HG02571 (cell line): ENCODE data around the gene OSBP2.
"Not testable (repeated sequence)": the region's sequence is repeated elsewhere in the genome, so short reads cannot be mapped to it uniquely, and the experiment has no call there.

Source experiments
- ATAC-seq: cut with Tn5 transposase; IDR thresholded peaks from one replicate; pipeline ENCODE4 v1.9.1; 2021; ENCODE audit warnings: mild to moderate bottlenecking, moderate library complexity; ENCODE audit not compliant: unreplicated experiment

Gene OSBP2

DNA sequence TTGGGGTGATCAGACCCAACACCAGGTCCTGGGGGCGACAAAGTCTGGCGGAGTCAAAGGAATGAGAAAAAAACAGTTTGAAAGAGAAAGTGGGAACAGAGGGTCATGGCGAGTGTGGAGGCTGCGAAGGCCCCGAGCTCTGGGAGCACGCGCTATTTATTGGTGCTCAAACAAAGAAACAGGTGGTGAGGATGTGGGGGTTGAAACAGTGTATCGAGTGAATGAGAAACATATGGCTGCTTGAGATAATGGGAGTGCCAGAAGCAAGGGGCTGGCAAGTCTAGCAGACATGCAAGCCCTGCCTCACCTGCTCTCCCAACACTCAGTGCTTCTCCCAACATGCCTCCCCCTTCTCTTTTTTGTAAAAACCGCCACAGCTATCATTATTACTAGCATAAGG lies 19.2 kb upstream of the OSBP2 start:
- no peak for ATAC-seq

DNA sequence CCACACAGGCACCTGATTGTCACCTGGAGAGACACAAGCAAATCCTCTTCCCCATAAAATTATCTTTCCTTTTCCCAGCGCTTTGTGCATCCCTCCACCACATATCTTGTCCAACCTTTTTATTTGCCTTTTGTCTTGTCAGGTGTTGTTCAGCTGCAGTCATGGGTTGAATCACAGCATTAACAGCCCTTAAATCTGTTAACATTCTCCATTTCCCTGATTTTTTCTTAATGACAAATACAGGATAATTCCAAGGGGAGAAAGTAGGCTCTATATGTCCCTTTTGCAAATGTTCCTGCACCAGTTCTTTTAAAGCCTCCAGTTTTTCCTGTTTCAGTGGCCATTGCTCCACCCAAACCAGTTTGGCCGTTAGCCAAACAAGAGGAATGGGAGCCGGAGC lies 18.1 kb upstream of the OSBP2 start:
- ATAC-seq = not testable (repeated sequence)

DNA sequence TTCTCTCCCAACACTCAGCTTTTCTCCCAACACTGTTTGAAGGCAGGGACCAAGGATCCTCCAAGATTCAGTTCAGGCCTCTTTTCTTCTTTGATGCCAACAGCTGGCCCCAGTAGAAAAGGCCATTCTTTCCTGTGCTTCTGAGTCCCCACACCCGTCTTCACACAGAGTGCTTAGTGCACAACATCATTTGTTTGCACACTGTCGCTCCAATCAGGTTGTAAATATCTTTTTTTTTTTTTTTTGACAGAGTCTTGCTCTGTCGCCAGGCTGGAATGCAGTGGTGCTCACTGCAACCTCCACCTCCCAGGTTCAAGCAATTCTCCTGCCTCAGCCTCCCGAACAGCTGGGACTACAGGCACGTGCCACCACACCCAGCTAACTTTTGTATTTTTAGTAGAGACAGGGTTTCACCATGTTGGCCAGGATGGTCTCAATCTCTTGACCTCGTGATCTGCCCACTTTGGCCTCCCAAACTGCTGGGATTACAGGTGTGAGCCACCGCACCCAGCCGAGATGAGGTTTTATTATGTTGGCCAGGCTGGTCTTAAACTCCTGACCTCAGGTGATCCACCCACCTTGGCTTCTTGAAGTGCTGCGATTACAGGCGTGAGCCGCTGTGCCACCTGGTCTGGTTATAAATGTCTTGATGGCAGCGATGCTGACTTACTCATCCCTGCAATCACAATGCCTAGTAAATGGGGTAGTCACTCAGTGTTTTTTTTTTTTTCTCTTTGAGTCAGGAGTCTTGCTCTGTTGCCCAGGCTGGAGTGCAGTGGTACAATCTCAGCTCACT lies 14.6 kb upstream of the OSBP2 start:
- not testable (repeated sequence) for ATAC-seq

DNA sequence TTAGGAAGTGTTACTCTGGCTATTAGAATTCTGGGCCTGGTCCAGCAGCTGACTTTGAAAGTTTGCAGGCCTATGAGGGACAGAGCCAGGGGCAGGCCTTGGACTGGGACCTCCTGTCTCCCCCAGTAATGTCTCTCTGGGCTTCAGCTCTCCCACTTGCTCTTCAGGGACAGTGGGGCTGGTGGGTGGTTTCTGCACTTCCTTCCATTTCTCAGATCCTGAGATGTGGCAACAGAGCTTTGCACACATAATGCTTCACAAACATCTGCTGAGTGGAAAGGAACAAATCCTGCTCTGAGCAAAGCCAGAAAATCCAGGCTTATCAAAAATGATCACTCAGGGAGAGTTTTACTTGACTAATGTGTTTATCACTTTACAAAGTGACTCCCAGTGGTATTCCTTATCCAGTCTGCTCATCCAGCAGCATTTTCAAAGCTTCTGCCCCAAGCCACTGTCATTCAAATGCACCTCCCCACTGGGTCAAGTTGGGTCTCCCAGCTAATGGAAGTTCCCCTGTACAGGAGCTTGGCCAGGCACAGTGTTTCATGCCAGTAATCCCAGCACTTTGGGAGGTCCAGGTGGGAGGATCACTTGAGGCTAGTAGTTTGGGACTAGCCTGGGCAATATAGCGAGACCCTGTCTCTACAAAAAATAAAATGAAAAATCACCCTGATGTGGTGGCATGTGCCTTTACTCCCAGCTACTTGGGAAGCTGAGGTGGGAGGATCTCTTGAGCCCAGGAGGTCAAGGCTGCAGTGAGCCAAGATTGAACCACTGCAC lies 13.5 kb upstream of the OSBP2 start:
- ATAC-seq = no peak

DNA sequence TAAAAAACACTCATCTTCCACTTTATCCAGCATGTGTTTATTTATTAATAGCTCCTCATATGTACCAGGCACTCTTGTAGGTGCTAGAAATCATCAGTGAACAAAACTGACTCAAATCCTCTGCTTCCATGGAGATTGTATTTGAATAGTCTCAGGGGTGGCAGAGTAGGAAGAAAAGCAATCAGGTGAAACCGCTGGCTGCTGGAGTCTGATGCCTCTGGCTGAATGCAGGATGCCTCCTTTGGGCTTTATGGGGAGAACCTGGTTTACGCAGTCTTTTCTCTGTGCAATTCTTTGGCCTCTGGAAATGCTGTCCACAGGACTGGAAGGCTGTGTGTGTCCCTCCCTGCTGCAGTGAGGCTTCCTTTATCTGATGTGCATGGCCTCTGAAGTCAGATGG lies 12.8 kb upstream of the OSBP2 start:
- ATAC-seq = no peak

DNA sequence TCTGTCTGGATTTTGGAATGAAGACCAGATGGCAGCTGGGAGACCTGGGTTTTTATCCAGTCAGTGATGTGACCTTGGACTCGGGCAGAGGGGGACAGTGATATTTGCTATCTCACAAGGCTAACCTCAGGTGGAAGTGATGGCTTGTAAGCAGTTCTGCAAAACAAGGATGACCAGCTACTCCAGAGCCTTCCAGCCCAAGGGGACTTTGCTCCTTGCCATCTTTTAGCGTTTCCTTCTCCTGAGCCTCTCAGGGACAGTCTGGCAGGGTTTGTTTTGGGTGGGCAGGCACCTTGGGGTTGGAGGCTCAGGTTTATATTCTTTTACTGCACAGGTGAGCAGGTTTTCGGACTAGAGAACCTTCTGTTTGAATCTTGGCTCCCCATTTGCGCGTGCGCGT lies 9.5 kb upstream of the OSBP2 start:
- ATAC-seq = no peak

DNA sequence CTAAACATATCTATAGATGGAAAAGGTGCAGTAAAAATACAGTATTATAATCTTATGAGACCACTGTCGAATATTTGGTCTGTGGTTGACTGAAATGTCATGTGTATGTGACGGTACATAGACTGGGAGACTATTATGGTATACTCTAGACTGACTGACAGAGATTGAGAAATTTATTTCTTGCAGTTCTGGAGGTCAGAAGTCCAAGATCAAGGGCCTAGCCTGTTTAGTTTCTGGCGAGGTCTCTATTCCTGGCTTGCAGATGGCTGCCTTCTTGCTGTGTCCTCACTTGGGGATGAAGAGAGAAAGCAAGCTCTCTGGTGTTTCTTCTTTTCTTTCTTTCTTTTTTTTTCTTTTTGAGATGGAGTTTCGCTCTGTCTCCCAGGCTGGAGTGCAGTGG lies 7.3 kb upstream of the OSBP2 start:
- ATAC-seq = no peak

DNA sequence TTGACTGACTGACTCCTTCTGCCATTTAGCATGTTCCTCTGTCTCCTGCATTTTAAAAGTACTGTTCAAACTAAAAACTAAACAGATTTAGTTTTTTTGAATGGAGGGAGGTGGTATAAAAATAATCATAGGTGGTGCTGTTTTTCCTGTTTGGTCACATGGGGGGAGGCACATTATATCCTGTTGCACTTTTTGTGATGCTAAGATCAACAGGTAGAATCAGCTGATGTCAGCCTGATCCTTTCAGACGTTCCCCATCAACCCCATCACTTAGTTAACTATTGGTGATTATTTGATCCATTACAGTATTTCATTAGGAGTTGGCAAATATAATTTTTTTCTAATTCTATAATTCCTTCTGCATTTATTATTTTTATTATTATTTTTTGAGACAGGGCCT lies 5.1 kb upstream of the OSBP2 start:
- ATAC-seq = no peak

DNA sequence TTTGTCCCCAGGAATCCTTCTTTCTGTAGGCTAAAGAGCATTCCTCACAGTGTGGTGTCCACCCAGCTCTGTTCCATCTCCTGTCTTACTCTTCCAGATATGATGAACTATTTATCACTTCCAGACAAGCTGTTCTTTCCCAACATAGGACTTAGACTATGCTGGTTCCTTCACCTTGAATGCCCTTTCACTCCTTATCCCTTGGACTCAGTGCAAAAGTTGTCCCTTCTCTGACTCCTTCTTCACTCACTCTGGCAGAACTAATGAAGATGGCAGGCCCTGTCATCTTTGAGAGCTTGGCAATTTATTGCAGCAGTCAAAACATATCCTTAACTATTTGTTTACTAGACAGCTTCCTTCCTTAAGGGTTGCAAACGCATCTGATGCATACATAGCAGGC lies 3.5 kb upstream of the OSBP2 start:
- ATAC-seq = no peak

DNA sequence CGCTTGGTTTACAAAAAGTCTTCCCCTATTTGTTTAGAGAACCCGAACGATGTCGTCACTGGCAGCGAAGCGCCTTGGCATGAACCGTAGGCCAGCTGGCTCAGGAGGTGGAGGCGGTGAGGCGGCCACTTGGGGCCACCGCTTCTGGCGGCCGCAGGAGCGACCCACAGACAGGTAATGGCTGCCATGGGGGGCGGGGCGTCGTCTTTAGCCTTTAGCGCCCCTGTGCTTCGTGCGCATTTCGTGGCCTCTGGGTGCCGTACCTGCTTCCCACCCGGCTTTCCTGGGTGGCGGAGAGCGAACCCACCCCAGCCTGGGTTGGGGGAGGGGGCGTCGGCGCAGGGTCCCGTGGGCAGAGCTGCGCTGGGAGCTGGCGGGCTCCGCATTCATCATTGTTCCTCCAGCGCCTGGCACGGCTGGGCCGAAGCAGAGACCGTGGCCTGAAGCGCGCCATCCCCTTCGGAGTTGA lies 469 bp upstream of the OSBP2 start:
- ATAC-seq = no peak

DNA sequence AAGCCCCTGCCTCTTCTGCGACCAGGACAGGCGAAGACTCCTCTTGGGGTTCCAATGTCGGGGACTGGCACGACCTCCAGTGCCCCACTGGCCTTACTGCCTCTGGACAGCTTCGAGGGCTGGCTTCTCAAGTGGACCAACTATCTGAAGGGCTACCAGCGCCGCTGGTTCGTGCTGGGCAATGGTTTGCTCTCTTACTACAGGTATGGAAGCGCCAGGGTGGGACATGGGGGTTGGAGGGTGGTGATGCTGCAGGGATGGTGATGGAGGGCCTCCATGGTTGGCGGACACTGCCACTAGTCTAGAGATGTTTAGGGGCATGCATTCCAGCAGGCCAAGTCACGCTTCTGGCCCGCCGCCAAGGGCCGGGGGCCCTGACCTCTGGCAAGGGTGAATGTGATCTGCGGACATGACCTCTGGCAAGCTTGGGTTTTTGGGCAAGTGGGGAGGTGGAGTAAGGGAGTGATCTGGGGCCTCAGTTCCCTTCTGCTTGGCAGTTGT lies 727 bp downstream of the OSBP2 start:
- ATAC-seq = no peak

DNA sequence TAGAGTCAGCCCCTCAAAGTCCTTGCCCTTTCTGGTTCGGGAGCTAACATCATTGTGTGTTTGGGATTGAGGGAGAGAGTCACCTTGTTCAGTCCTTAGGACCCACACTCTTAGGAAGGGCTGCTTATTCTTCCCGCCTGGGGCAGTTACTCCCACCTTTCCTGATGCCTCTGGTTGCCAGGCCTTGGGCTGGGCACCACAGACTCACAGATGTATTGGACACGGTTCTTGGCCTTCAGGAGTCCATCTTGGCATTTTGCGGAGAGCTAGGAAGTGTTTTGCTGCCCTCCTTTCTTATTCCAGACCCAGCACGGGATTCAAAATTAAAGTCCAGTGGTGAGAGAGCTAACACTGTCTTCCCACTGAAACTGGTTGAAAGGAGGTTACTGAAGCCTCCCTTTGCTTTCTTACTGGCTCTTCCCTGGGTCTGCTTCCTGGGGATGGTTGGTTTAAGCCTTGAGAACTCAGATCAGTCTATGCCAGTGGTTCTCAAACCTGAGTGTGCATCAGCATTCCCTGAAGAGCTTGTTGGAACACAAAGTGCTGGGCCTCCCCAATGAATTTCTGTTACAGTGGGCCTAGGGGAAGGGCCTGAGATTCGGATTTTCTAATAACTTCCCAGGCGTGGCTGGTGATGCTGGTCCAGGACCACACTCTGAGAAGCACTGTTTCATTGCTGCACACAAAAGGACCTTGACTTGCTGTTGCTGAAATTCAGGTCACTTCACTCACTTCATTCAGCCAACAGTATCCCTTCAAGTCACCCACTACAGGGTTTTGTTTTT lies 1.4 kb downstream of the OSBP2 start:
- no peak for ATAC-seq

DNA sequence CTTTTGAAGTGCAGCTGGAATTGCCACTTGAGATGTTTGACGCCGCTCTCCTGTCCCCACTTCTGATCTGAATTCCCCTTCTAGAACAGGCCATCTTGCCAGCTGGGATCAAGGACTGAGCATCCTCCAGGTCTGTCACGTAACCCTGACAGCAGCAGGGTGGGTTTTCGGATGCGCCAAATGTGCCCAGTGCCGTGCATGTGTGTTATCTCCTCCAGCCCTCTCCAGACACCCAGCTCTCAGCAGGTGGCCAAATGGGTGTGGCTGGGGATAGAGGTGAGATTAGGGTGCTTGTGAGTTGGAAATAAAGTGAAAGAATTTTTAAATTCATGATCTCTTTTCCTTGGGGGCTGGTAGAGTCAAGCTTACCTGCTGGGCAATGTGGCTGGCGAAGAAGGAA lies 3.3 kb downstream of the OSBP2 start:
- no peak for ATAC-seq

DNA sequence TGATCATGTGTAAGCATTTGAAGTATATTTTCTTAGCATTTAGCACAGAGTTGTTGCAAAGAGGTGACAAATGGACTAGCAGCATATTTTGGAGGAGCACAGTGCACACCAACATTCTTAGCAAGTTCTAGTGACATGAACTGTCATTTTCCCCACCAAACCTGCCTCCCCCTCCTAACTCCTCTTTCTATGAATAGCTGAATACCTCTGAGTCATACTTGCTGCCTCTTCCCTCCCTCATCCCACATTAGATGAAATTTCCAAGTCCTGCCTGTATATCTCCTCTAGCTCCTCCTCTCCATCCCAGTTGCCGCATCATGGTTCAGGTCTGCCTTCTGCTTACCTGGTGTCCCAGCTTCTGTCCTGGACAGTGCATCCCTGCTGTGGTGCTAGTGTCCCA lies 7.2 kb downstream of the OSBP2 start:
- no peak for ATAC-seq

DNA sequence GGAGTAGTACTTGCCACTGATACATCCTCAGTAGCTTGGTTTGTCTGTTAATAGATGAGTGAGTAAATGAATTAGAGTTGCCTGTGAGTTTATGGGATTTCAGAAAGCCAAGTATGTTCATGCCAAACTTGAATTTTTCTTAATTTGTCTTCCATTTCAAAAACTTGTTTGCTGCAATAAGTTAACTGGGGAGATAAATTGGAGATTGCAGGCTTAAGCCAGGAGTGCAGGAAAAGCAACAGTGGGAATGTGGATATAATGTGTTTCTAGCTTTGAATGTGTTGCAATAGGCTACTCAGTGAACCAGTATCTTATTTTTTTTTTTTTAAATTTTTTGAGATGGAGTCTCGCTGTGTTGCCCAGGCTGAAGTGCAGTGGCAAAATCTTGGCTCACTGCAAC lies 8.2 kb downstream of the OSBP2 start:
- no peak for ATAC-seq

DNA sequence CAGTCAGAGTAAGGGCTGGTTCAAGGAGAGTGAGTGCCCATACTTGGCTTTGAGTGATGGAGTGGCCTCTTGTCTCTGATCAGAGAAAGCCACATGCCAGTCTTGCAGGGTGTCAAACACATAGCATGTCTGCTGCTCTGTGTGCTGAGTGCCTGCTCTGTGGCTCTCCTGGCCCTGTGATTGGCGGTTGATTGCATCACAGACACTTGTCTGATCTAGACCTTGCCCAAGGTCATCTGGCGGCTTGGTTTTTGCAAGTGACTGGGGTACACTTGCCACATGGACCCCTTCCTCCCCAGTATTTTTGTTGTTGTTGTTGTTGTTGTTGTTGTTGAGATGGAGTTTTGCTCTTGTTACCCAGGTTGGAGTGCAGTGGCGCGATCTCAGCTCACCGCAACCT lies 10.3 kb downstream of the OSBP2 start:
- no peak for ATAC-seq

DNA sequence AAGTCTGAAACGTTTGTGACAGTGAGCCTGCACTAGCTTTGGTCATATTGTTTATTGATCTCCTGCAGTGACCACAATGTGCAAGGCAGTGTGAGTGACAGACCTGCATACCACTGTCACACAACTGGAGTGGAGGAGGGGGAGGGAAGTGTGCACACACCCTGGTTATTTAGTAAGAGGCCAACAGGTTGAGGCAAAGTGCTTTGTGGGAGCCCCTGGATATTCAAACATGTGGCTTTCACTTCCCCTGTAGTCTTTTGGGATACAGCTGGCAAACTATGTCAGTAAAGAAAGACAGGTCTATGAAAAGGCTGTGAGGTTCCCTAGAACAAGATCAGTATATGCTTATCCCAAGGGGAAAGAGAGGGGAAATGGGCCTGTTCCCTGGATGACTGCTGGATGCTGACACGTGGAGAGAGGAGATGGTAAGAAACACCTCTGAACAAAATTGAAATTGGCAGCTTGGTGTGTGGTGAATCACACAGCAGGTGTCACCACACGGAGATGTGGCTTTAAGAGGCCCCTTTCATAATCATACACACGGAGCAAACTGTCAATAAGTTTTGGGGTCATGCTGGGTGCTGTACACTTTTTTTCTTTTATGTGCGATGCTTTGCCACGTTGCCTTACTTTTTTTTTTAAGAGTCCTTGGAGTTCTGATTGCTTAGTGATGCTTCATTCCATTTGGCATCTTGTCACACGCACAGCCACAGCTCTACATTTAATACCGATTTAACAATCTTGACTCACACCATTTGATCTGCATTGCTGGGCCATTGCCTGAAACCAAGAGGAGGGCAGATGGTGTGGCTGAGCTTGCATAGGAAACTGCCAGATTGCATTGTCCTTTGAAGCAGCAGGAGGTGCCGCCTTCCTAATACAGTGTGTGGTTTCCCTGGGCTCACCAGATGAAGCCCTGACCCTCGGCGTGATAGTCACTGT lies 11.3 kb downstream of the OSBP2 start:
- peak; percentile 45 for ATAC-seq

DNA sequence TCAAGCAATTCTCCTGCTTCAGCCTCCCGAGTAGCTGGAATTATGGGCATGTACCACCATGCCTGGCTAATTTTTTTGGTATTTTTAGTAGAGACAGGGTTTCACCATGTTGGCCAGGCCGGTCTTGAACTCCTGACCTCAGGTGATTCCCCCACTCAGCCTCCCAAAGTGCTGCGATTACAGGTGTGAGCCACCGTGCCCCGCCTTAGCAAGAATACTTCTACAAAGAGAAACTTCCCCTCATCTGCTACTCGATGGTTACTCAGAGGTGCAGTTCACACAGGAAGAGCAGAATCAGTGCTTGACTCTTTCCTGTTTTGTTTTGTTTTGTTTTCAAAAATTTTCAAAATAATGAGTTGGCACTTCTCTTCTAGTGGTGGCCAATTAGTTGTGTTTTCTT lies 15.3 kb downstream of the OSBP2 start:
- ATAC-seq = not testable (repeated sequence)

DNA sequence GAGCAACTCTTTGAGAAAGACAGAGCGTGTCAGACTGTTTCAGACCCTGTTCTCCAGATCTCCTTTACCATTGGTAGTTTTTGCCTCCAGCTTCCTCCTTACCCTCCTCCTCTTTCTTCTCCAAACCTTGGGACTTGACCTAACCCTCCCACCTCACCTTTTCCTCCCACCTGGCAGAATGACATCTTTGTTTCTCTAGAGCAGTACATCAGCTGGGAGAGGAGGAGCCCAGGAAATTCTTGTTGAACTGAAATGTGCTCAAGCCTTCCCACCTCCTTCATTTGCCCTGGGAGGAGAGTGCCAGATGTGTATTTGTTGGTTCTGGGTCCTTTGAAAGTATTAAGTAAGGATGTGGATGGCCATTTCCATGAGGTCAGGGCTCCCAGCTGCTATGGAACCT lies 17.4 kb downstream of the OSBP2 start:
- ATAC-seq = no peak

DNA sequence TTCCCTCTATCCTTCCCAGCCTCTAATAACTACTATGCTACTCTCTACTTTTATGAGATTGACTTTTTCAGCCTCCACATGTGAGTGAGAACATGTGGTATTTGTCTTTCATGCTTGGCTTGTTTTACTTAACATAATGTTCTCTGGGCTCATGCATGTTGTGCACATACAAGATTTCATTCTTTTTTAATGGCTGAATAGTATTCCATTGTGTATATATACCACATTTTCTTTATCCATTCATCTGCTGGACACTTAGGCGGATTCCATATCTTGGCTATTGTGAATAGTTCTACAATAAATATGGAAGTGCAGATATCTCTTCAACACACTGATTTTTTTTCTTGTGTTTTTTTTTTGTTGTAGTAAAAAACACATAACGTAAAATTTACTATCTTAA lies 19.4 kb downstream of the OSBP2 start:
- ATAC-seq = no peak
